ENCODE results near the gene PRKCG.
A peak's percentile ranks its signal among the peaks of the same experiment; 100 is the strongest.

The PRKCG gene

DNA sequence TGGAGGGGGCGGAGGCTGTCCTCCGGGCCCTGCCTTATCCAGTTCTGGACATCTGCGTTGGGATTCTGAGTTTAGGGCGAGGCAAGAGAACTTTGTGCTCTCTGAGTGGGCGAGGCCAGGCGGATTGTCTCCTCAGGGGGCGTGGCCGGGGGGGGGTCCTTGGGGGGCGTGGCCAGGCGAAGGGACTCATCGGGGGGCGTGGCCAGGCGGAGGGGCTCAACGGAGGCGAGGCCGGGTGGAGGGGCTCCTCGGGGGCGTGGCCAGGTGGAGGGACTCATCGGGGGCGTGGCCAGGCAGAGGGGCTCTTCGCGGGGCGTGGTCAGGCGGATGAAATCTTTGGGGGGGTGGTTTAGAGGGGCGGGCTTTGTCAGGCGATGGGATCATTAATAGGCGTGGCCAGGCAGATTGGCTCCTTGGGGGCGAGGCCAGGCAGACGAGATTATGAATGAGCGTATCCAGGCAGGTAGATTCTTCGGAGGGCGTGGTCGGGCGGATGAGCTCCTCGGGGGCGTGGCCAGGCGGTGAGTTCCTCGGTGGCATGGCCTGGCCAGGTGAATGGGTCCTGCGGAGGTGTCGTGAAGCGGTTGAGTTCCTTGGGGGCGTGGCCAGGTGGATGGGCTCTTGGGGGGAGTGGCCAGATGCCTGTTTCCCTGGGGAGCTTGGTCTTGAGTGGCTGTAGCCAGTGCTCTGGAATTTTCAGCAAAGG lies 16.8 kb downstream of the PRKCG start:
- DNase-seq (ENCODE audit: low read depth): no peak
- TF ChIP-seq, protein P1, sequence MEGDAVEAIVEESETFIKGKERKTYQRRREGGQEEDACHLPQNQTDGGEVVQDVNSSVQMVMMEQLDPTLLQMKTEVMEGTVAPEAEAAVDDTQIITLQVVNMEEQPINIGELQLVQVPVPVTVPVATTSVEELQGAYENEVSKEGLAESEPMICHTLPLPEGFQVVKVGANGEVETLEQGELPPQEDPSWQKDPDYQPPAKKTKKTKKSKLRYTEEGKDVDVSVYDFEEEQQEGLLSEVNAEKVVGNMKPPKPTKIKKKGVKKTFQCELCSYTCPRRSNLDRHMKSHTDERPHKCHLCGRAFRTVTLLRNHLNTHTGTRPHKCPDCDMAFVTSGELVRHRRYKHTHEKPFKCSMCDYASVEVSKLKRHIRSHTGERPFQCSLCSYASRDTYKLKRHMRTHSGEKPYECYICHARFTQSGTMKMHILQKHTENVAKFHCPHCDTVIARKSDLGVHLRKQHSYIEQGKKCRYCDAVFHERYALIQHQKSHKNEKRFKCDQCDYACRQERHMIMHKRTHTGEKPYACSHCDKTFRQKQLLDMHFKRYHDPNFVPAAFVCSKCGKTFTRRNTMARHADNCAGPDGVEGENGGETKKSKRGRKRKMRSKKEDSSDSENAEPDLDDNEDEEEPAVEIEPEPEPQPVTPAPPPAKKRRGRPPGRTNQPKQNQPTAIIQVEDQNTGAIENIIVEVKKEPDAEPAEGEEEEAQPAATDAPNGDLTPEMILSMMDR (IDR thresholded peaks at IDR 0.05; ENCODE audit: control insufficient read depth, insufficient read depth, low read depth, low read length, missing control alignments): no peak
- H3K4me3 ChIP-seq (ENCODE audit: control insufficient read depth, low read depth, low read length): no peak overlapping the region

DNA sequence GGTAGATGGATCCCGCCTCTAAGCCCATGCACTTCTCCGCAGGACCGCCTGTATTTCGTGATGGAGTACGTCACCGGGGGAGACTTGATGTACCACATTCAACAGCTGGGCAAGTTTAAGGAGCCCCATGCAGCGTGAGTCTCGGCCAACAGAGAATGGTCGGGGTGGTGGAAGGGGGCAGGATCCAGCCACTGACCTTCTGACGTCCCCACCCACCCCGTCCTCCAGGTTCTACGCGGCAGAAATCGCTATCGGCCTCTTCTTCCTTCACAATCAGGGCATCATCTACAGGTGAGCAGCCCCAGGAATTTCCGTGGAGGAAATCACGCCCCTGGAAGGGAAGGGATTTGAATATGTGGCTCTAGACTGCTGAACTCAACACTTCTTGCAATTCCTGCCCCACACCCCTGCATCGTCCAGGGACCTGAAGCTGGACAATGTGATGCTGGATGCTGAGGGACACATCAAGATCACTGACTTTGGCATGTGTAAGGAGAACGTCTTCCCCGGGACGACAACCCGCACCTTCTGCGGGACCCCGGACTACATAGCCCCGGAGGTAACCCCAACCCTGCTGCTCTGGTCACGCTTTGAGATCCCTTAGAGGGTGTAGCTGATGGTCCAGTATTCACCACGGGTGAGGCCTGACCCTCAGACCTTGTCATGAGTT lies 18.3 kb downstream of the PRKCG start:
- no peak for DNase-seq (ENCODE audit: low read depth)
- TF ChIP-seq, protein P1 (IDR thresholded peaks at IDR 0.05; ENCODE audit: control insufficient read depth, insufficient read depth, low read depth, low read length, missing control alignments): no peak
- no peak overlapping the region for H3K4me3 ChIP-seq (ENCODE audit: control insufficient read depth, low read depth, low read length)

DNA sequence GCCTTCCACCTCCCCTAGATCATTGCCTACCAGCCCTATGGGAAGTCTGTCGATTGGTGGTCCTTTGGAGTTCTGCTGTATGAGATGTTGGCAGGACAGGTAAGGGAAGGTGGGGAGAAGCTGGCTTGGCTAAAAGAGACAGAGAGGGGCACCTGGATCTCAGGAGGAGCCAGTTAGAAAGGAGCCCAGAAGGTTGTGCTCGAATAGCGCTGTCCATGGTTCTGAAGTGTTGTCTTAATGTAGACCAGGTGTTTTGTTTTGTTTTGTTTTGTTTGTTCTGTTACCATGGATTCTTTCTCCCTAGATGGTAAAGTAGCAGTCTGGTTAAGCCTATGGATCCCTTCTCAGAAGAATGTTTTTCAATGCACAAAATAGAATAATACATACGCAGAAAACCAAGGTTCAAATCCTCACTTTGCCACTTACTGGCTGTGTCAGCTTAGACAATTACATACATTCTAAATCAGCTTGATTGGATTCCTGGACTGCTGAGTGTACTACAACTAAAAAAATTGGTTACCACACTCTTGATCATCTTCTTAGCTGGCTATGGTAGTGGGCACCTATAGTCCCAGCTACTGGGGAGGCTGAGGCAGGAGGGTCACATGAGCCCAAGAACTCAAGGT lies 21.2 kb downstream of the PRKCG start:
- no peak overlapping the region for H3K4me3 ChIP-seq (ENCODE audit: control insufficient read depth, low read depth, low read length)
- TF ChIP-seq, protein P1 (IDR thresholded peaks at IDR 0.05; ENCODE audit: control insufficient read depth, insufficient read depth, low read depth, low read length, missing control alignments): no peak
- no peak for DNase-seq (ENCODE audit: low read depth)

DNA sequence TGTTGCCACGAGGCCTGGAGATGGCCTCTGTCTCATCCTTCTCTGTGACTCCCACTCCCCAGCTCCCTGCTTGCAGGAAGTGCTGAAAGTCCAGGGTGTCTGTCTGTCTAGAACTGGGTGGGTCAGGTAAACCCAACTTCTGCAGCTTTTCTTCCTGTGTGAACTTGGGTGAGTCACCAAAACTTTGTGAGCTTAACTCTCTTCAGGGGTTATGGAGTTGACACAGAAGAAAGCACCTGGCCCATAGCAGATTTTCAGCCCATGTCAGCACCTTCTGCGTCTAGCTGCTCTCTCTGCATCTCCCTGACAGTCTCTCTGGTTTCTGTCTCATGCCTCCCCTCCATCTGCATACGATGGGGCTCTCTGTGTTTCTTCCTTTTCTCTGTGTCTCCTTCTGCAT lies 22.9 kb downstream of the PRKCG start:
- no peak overlapping the region for H3K4me3 ChIP-seq (ENCODE audit: control insufficient read depth, low read depth, low read length)
- no peak for DNase-seq (ENCODE audit: low read depth)
- TF ChIP-seq, protein P1 (IDR thresholded peaks at IDR 0.05; ENCODE audit: control insufficient read depth, insufficient read depth, low read depth, low read length, missing control alignments): no peak

DNA sequence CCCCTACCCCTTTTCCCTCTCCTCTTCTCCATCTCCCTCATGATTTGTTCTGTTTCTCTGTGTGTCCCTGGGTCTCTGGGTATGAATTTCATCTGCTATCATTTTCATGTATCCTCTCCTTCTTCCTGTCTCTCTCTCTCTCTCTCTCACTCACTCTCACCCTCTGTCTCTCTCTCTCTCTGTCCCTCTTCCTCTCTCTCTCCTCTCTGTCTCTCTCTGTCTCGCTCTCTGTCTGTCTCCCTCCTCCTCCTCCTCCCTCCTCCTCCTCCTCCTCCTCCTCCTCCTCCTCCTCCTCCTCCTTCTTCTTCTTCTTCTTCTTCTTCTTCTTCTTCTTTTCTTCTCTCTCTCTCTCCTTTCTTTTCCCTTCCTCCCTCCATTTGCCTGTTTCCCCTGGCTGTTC lies 23.8 kb downstream of the PRKCG start:
- no peak for DNase-seq (ENCODE audit: low read depth)
- TF ChIP-seq, protein P1 (IDR thresholded peaks at IDR 0.05; ENCODE audit: control insufficient read depth, insufficient read depth, low read depth, low read length, missing control alignments): no peak

DNA sequence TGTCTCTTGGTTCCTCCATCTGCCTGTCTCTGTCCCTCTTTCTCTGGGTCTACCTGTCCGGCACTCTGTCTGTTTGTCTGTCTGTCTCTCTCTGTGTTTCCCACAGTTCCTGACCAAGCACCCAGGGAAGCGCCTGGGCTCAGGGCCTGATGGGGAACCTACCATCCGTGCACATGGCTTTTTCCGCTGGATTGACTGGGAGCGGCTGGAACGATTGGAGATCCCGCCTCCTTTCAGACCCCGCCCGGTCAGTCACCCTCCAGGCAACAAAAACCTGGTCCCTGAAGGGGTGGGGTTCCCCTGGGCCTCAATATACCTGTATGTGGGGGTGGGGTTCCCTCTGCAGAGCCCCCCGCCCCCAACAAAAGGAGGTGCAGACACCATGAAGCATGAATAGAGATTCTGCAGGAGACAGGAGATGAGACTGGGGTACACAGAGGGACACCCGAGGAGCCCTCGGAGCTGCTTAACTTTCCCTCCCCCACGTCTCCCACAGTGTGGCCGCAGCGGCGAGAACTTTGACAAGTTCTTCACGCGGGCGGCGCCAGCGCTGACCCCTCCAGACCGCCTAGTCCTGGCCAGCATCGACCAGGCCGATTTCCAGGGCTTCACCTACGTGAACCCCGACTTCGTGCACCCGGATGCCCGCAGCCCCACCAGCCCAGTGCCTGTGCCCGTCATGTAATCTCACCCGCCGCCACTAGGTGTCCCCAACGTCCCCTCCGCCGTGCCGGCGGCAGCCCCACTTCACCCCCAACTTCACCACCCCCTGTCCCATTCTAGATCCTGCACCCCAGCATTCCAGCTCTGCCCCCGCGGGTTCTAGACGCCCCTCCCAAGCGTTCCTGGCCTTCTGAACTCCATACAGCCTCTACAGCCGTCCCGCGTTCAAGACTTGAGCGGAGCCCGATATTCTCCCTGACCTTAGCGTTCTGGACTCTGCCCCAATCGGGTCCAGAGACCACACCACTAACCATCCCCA lies 24.5 kb downstream of the PRKCG start:
- no peak for DNase-seq (ENCODE audit: low read depth)
- no peak overlapping the region for H3K4me3 ChIP-seq (ENCODE audit: control insufficient read depth, low read depth, low read length)
- TF ChIP-seq, protein P1 (IDR thresholded peaks at IDR 0.05; ENCODE audit: control insufficient read depth, insufficient read depth, low read depth, low read length, missing control alignments): peak; percentile 90

More for the DNA sequence above, 23.8 kb downstream of the PRKCG start:
- no peak overlapping the region for H3K4me3 ChIP-seq (ENCODE audit: control insufficient read depth, low read depth, low read length)
